ENCODE measurements around the gene RBM4B. TPM values are rescaled to one million over a fixed set of nuclear protein-coding genes. Genes with fewer than 3 reads are reported as not detected.

Gene RBM4B
- total and polyA plus RNA-seq, 4 donors: 7.1 to 13.8 (median 10.6) TPM

DNA sequence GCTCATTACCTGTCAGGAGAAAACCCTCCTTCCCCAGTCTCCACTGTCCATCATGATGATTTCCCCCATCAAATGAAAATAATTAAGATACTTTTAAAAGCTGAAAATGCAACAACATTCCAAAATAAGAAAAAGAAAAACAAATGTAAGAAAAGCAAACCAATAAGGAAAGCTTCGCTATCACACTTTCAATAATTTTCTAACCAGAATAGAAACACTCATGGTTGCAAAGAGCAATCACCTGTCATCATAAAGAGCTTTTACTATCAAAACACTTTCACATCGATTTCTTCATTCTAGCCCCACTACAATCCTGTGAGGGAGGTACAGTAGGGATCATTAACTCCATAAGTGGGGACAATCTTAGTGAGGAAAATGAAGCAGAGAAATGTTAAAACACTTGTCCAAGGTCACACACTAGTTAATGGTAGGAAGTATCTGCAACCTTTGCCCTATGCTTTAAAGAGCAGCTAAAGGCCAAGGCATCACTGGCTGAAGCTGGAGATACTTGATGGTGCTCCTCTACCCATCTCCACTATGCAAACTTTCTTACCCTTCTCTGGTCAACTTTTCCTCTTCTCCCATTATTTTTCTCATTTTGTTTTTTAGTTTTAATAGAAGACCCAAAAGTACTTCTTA, 2.6 kb downstream of the RBM4B start:
- no peak for TF ChIP-seq YY1 (IDR thresholded peaks at IDR 0.05)
- peak; percentile 18 for TF ChIP-seq HNF4G (IDR thresholded peaks at IDR 0.05)
- TF ChIP-seq HNF4A (conservative IDR thresholded peaks at IDR 0.05): peak; percentile 57 to 73
- H3K9me3 ChIP-seq (ENCODE audit: control insufficient read depth in 4 of 4, low read length in 3 of 4): no peaks in the 10 kb centered on the region
- no peak overlapping the region for H3K9ac ChIP-seq (ENCODE audit: low read depth in 1 of 2, low read length in 2 of 2)
- H3K4me3 ChIP-seq (ENCODE audit: low read depth in 1 of 3, low read length in 3 of 3): no peak overlapping the region
- H3K27me3 ChIP-seq (ENCODE audit: control insufficient read depth in 4 of 4, insufficient read depth in 4 of 4, low read length in 3 of 4): no peaks in the 10 kb centered on the region
- peaks cover 0 to 6% (median 1%) of the 10 kb centered on the region in 4 donors for H3K36me3 ChIP-seq (ENCODE audit: control insufficient read depth in 4 of 4, insufficient read depth in 3 of 4, low read depth in 1 of 4, low read length in 3 of 4)
- H3K4me1 ChIP-seq (ENCODE audit: control insufficient read depth in 4 of 4, insufficient read depth in 4 of 4, low read length in 3 of 4): peaks cover 2 to 33% (median 28%) of the 10 kb centered on the region in 4 donors
- WGBS: 91% methylated on average over 2 of the region's 2 CpGs
- no peak for DNase-seq (ENCODE audit: low spot score)
- no peak overlapping the region for H3K27ac ChIP-seq (ENCODE audit: low read depth in 1 of 2, low read length in 2 of 2)

DNA sequence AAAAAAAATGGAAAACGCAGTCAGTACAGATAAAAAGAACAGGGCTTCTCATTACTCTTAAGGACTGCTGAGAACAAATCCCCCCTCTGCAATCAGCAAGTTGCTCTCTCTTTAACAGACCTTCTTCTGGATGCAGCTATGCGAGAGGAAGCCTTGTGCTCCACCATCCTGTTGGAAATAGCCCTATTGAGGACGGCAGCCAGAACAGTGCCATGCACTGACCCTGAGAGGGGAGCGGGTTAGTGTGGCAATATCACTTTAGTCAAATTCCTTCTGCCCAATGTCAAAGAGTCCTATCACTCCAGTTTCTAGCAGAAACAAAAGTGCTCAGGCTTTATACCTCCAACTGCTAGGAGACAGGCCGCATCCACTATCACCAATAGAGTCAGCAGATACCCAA, 6.9 kb downstream of the RBM4B start:
- H3K9me3 ChIP-seq (ENCODE audit: control insufficient read depth in 4 of 4, low read length in 3 of 4): no peaks in the 10 kb centered on the region
- no peak overlapping the region for H3K27ac ChIP-seq (ENCODE audit: low read depth in 1 of 2, low read length in 2 of 2)
- WGBS: 83% methylated on average over 5 of the region's 5 CpGs
- peaks cover 0 to 15% (median 12%) of the 10 kb centered on the region in 4 donors for H3K4me1 ChIP-seq (ENCODE audit: control insufficient read depth in 4 of 4, insufficient read depth in 4 of 4, low read length in 3 of 4)
- H3K27me3 ChIP-seq (ENCODE audit: control insufficient read depth in 4 of 4, insufficient read depth in 4 of 4, low read length in 3 of 4): no peaks in the 10 kb centered on the region
- TF ChIP-seq CTCF (IDR thresholded peaks at IDR 0.05; ENCODE audit: low read depth, low read length, missing input control) (no peak), EGR1 (IDR thresholded peaks at IDR 0.05; ENCODE audit: low read depth in 2 of 2) (no peak), HNF4G (IDR thresholded peaks at IDR 0.05) (no peak), JUND (IDR thresholded peaks at IDR 0.05) (no peak), MAX (IDR thresholded peaks at IDR 0.05) (no peak), NR2F2 (IDR thresholded peaks at IDR 0.05) (no peak), FOXA2 (IDR thresholded peaks at IDR 0.05) (no peak), YY1 (IDR thresholded peaks at IDR 0.05) (no peak), ATF3 (IDR thresholded peaks at IDR 0.05) (no peak), RAD21 (IDR thresholded peaks at IDR 0.05) (no peak), GABPA (IDR thresholded peaks at IDR 0.05 in 1 of 2, conservative IDR thresholded peaks at IDR 0.05 in 1 of 2) (no peak), HNF4A (conservative IDR thresholded peaks at IDR 0.05) (no peak), RXRA (IDR thresholded peaks at IDR 0.05) (no peak), ZBTB33 (IDR thresholded peaks at IDR 0.05) (no peak), TAF1 (conservative IDR thresholded peaks at IDR 0.05) (no peak), FOXA1 (IDR thresholded peaks at IDR 0.05) (no peak)
- TF ChIP-seq, protein P1, sequence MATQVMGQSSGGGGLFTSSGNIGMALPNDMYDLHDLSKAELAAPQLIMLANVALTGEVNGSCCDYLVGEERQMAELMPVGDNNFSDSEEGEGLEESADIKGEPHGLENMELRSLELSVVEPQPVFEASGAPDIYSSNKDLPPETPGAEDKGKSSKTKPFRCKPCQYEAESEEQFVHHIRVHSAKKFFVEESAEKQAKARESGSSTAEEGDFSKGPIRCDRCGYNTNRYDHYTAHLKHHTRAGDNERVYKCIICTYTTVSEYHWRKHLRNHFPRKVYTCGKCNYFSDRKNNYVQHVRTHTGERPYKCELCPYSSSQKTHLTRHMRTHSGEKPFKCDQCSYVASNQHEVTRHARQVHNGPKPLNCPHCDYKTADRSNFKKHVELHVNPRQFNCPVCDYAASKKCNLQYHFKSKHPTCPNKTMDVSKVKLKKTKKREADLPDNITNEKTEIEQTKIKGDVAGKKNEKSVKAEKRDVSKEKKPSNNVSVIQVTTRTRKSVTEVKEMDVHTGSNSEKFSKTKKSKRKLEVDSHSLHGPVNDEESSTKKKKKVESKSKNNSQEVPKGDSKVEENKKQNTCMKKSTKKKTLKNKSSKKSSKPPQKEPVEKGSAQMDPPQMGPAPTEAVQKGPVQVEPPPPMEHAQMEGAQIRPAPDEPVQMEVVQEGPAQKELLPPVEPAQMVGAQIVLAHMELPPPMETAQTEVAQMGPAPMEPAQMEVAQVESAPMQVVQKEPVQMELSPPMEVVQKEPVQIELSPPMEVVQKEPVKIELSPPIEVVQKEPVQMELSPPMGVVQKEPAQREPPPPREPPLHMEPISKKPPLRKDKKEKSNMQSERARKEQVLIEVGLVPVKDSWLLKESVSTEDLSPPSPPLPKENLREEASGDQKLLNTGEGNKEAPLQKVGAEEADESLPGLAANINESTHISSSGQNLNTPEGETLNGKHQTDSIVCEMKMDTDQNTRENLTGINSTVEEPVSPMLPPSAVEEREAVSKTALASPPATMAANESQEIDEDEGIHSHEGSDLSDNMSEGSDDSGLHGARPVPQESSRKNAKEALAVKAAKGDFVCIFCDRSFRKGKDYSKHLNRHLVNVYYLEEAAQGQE (IDR thresholded peaks at IDR 0.05): no peak
- no peak for DNase-seq (ENCODE audit: low spot score)
- no peak overlapping the region for H3K9ac ChIP-seq (ENCODE audit: low read depth in 1 of 2, low read length in 2 of 2)
- no peak overlapping the region for H3K4me3 ChIP-seq (ENCODE audit: low read depth in 1 of 3, low read length in 3 of 3)
- peaks cover 2 to 24% (median 15%) of the 10 kb centered on the region in 4 donors for H3K36me3 ChIP-seq (ENCODE audit: control insufficient read depth in 4 of 4, insufficient read depth in 3 of 4, low read depth in 1 of 4, low read length in 3 of 4)

Measured in liver (tissue), 9 donors.